Activated CD4-positive, alpha-beta T cell treated with anti-CD3 and anti-CD28 coated beads, Interleukin-2, amount 10 ng/mL, durations not matched to agents 24 days and 14 days (primary cell): ENCODE measurements around the gene UNG. TPM values are rescaled to one million over a fixed set of nuclear protein-coding genes. Genes with fewer than 3 reads are reported as not detected.

Experiments used
- DNase-seq: peaks from one replicate; pipeline ENCODE4 v3.0.0; 2022
- H3K27ac Mint-ChIP-seq: one replicate; pipeline ENCODE4 v1.8.0; 2022; ENCODE audit warnings: mild to moderate bottlenecking, mixed read lengths
- H3K27me3 Mint-ChIP-seq: one replicate; pipeline ENCODE4 v1.8.0; 2022; ENCODE audit warnings: mixed read lengths
- H3K36me3 Mint-ChIP-seq: one replicate; pipeline ENCODE4 v1.8.0; 2022; ENCODE audit warnings: low read depth, mild to moderate bottlenecking, mixed read lengths
- H3K4me1 Mint-ChIP-seq: one replicate; pipeline ENCODE4 v1.8.0; 2021; ENCODE audit warnings: mixed read lengths
- H3K4me3 Mint-ChIP-seq: one replicate; pipeline ENCODE4 v1.8.0; 2022; ENCODE audit warnings: mild to moderate bottlenecking, moderate library complexity, mixed read lengths
- H3K9me3 Mint-ChIP-seq: one replicate; pipeline ENCODE4 v1.8.0; 2021; ENCODE audit warnings: mixed read lengths
- intact Hi-C: fragments of 100-400 bp; cut with micrococcal nuclease; formaldehyde crosslinking; loops from one replicate; pipeline ENCODE4 v1.15.1; 2023
- total RNA-seq: library from RNA; stranded (reverse); gene quantifications from 2 replicates; pipeline ENCODE4 v1.2.3, GENCODE V29; 2022

Gene UNG
- total RNA-seq, 1 donor from 2014 or later, result 105 TPM

DNA sequence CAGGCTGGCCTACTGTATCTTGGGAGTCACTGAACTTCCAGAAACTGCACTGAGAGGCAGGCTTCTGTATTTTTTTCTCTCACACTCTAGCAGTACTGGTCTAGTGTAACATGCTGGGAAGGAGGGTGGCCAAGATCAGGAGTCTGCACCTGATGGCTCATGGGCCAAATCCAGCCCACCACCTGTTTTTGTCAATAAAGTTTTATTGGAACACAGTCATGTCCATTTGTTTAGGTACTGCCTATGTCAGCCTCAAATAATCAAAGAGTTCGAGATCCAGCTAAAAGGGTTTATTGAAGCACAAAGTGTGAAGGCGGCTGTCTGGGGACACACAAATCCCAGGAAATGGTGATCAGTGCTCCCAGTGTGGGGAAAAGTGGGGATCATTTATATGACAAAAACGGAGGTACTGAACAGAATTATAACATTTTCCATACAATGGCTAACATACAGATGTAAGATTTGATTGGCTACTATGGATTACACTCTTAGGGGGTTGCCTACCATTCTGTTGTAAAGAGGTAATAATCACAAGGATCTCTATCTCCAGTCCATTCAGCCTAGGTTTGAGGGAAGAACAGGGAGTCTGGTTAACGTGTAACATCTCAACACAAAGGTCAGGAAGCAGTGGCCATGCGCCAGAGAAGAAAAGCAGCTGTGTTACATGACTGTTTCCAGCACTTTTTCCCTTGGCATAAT is 32.1 kb upstream of the UNG start:
- H3K9me3 Mint-ChIP-seq, result no peaks in the 10 kb centered on the region

DNA sequence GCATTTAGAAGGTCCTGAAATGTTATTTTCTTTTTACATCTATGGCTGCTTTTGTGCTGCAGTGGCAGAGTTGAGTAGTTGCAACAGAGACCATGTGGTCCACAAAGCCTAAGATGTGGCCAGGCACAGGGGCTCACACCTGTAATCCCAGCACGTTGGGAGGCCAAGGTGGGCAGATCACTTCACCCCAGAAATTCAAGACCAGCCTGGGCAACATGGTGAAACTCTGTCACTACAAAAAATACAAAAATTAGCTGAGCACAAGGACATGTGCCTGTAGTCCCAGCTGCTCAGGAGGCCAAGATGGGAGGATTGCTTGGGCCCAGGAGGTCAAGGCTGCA is 31.6 kb upstream of the UNG start:
- intact Hi-C loops, result no loop called here
- H3K36me3 Mint-ChIP-seq, result peaks cover 3% of the 10 kb centered on the region
- H3K27me3 Mint-ChIP-seq, result no peaks in the 10 kb centered on the region
- no peak overlapping the region for H3K4me3 Mint-ChIP-seq
- no peak overlapping the region for H3K27ac Mint-ChIP-seq
- H3K9me3 Mint-ChIP-seq, result no peaks in the 10 kb centered on the region
- DNase-seq, result no peak
- peaks cover 4% of the 10 kb centered on the region for H3K4me1 Mint-ChIP-seq

More for the DNA sequence above, 32.1 kb upstream of the UNG start:
- H3K27ac Mint-ChIP-seq, result no peak overlapping the region
- H3K27me3 Mint-ChIP-seq, result no peaks in the 10 kb centered on the region
- peaks cover 4% of the 10 kb centered on the region for H3K4me1 Mint-ChIP-seq
- no peak overlapping the region for H3K4me3 Mint-ChIP-seq
- DNase-seq, result no peak
- peaks cover 3% of the 10 kb centered on the region for H3K36me3 Mint-ChIP-seq
- intact Hi-C loops, result no loop called here

DNA sequence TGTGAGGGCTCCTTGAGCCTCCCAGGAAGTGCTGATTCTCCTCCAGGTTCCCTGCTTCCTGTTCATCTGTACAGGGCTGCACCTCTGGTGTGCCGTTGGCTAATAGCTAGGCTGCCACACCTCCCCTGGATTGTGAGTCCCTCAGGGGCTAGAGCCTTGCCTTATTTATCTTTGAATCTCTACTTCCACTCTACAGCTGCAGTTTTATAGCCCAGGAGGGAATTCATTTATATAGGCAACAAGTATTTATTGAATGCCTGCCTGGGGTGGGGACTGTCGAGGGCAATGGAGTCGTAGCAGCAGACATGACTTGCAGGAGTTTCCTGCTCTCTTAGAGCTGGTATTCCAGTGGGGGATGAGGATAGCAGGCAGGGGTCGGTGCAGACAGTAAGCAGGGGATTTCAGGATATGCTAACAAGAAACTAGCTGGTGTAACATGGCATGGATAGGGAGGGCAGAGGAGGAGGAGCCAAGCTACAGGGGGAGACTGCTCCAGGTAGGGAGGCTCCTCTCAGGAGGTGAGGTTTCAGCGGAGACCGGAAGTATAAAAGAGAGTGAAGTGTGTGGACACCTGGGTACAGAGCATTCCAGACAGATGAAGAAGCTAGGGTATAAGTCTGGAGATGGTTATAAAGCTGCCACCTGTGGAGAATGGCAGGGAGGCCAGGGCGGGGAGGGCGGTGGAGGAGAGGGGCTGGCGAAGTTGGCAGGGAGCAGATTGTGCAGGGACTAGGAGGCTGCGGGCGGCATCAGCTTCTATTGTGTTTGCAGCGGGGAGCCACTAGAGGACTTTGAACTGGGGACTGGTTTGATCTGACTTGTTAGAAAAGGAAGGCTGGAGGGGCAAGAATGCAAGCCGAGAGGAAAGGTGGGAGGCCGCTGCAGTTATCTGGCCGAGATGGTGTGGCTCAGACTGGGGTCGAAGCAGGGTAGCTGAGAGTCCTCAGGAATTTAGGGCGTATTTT is 27.8 kb upstream of the UNG start:
- Mint-ChIP-seq H3K36me3 (peaks cover 9% of the 10 kb centered on the region), H3K4me3 (no peak overlapping the region), H3K27me3 (no peaks in the 10 kb centered on the region), H3K9me3 (no peaks in the 10 kb centered on the region), H3K27ac (no peak overlapping the region), H3K4me1 (no peaks in the 10 kb centered on the region)
- no peak for DNase-seq
- intact Hi-C loops, result no loop called here

GRCh38 chr12:109074866-109075265 is 22.5 kb upstream of the UNG start:
- peaks cover 34% of the 10 kb centered on the region for H3K36me3 Mint-ChIP-seq
- intact Hi-C loops, result no loop called here
- peaks cover 3% of the 10 kb centered on the region for H3K9me3 Mint-ChIP-seq
- H3K4me3 Mint-ChIP-seq, result no peak overlapping the region
- DNase-seq, result no peak
- no peak overlapping the region for H3K27ac Mint-ChIP-seq
- no peaks in the 10 kb centered on the region for H3K27me3 Mint-ChIP-seq
- no peaks in the 10 kb centered on the region for H3K4me1 Mint-ChIP-seq

GRCh38 chr12:109082751-109083150 is 14.6 kb upstream of the UNG start:
- Mint-ChIP-seq H3K27ac (no peak overlapping the region), H3K36me3 (peaks cover 24% of the 10 kb centered on the region), H3K4me1 (no peaks in the 10 kb centered on the region), H3K9me3 (peaks cover 3% of the 10 kb centered on the region), H3K27me3 (no peaks in the 10 kb centered on the region), H3K4me3 (no peak overlapping the region)
- no peak for DNase-seq
- intact Hi-C loops, result no loop called here

DNA sequence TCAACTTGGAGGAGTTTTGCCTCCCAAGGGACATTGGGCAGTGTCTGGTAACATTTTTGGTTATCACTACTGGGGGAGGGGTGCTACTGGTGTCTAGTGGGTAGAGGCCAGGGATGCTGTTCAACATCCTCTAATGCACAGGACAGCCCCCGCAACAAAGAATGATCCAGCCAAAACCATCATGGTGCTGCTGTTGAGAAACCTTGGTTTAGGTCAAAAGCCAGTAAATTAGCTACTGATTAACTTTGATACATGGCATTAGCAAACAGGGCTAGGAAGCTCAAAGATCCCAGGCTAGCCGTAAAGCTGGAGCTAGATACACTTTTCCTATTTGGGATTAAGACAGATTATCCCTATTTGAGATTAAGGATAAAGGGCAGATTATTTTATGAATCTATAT is 13.0 kb upstream of the UNG start:
- H3K36me3 Mint-ChIP-seq, result peaks cover 27% of the 10 kb centered on the region
- H3K27me3 Mint-ChIP-seq, result no peaks in the 10 kb centered on the region
- H3K4me3 Mint-ChIP-seq, result no peak overlapping the region
- H3K27ac Mint-ChIP-seq, result no peak overlapping the region
- peaks cover 3% of the 10 kb centered on the region for H3K4me1 Mint-ChIP-seq
- no peaks in the 10 kb centered on the region for H3K9me3 Mint-ChIP-seq
- DNase-seq, result no peak
- intact Hi-C loops, result no loop called here

DNA sequence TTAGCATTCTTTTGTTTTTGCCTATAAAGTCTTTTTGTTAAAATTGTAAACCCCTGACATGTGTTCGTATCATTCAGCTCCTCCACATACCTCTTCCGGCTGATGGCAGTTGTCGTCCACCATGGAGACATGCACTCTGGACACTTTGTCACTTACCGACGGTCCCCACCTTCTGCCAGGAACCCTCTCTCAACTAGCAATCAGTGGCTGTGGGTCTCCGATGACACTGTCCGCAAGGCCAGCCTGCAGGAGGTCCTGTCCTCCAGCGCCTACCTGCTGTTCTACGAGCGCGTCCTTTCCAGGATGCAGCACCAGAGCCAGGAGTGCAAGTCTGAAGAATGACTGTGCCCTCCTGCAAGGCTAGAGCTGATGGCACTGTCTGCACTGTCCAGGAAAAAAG is 11.8 kb upstream of the UNG start:
- DNase-seq, result no peak
- Mint-ChIP-seq H3K9me3 (no peaks in the 10 kb centered on the region), H3K27ac (no peak overlapping the region)

GRCh38 chr12:109087250-109087649 is 10.1 kb upstream of the UNG start:
- H3K36me3 Mint-ChIP-seq, result peaks cover 30% of the 10 kb centered on the region
- no peaks in the 10 kb centered on the region for H3K27me3 Mint-ChIP-seq
- peaks cover 20% of the 10 kb centered on the region for H3K4me1 Mint-ChIP-seq
- H3K27ac Mint-ChIP-seq, result no peak overlapping the region
- H3K4me3 Mint-ChIP-seq, result no peak overlapping the region
- DNase-seq, result no peak
- intact Hi-C loops, result no loop called here
- H3K9me3 Mint-ChIP-seq, result no peaks in the 10 kb centered on the region

More for the DNA sequence above, 11.8 kb upstream of the UNG start:
- Mint-ChIP-seq H3K36me3 (peaks cover 29% of the 10 kb centered on the region), H3K4me3 (no peak overlapping the region), H3K27me3 (no peaks in the 10 kb centered on the region), H3K4me1 (peaks cover 7% of the 10 kb centered on the region)
- intact Hi-C loops, result no loop called here

- H3K36me3 Mint-ChIP-seq, result peaks cover 34% of the 10 kb centered on the region
- no peak for DNase-seq
- peaks cover 34% of the 10 kb centered on the region for H3K4me1 Mint-ChIP-seq
- intact Hi-C loops, result no loop called here
- H3K9me3 Mint-ChIP-seq, result no peaks in the 10 kb centered on the region
- H3K27me3 Mint-ChIP-seq, result no peaks in the 10 kb centered on the region
- no peak overlapping the region for H3K27ac Mint-ChIP-seq
- no peak overlapping the region for H3K4me3 Mint-ChIP-seq
Observed at GRCh38 chr12:109088818-109089217, 8.6 kb upstream of the UNG start.

- no peaks in the 10 kb centered on the region for H3K27me3 Mint-ChIP-seq
- H3K9me3 Mint-ChIP-seq, result no peaks in the 10 kb centered on the region
- intact Hi-C loops, result loop anchor here (5.0 to 10.0 kb wide), 2 partner anchors 425 to 572 kb away; partner anchors contain the start of gene FICD
- no peak for DNase-seq
- H3K4me3 Mint-ChIP-seq, result no peak overlapping the region
- H3K36me3 Mint-ChIP-seq, result peaks cover 34% of the 10 kb centered on the region
- peaks cover 37% of the 10 kb centered on the region for H3K4me1 Mint-ChIP-seq
- H3K27ac Mint-ChIP-seq, result no peak overlapping the region
Observed at GRCh38 chr12:109089683-109090082, 7.7 kb upstream of the UNG start.

DNA sequence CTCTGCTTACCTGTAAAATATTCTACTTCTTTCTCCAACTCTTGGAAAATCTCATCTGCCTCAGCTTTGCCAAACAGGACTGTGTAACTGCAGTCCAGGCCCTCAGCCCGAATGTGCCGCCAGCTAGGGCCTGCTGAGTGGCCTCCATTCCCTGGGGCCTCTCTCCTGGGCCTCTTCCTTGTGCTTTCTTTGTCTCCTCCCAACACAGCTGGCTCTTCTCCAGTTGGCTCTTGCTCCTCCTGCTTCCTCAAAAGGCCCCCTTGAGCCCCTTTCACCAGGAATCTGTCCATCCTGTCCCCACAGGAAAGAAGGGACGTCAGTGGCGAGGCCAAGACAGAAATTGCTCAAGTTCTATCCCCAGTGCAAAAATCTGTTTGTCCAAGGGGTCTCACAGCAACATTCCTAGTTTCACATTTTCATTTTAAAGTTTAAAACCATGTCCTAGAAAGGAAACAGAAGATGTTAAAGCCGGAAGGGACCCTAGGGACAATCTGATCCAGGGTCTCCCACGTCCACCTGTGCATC is 4.8 kb upstream of the UNG start:
- H3K27me3 Mint-ChIP-seq, result no peaks in the 10 kb centered on the region

DNA sequence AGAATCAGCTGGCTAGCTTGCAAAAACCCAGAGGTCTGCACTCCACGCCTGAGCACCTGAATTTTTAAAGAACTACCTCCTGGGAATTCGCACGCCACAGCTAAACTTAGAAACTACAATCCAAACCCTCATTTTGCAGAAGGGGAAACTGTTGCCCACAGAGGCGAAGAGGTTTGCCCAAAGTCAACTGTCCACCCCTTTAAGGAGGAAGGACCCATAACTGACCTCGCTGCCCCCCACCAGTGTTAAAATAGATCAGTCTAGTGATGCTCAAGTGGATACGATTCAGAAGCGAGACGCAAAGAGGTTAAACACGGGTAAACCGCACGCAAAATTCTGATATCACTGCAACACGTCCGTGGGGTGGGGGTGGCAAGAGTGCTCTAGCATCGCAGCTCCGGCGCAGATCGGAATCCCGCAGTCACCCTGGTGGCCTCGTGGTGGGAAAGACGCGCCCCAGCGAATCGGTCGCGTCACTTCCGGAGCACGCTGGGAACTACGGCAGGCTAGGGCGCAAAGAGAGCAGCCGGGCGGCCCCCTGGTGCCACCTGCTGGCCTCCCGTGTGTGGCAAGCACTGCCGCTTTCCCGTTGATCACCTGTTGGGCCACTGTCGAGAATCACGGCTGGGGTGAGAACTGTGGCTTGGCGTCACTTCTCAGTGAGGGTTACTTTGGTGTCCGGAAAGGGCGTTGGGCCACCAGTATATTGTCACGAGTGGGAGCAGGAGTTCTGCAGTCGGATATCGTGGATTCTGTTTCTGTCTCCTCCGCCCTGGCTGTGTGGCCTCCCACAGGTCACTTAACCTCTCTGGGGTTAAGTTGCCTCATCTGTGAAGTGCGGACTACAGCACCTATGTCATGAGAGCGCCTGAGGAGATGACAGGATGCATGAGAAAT is 4.1 kb upstream of the UNG start, which contains the start of gene ALKBH2:
Gene ALKBH2 (minus strand): TSS at position 451 of the 897 bp plus-strand sequence. CDS start 686 bp downstream, outside the sequence.
- Mint-ChIP-seq H3K27ac (peak within 1 kb of the TSS; percentile 84), H3K36me3 (peaks cover 25% of the 10 kb centered on the region), H3K4me3 (peak within 1 kb of the TSS; percentile 82), H3K9me3 (no peaks in the 10 kb centered on the region), H3K4me1 (peaks cover 40% of the 10 kb centered on the region), H3K27me3 (no peaks in the 10 kb centered on the region)
- DNase-seq, result peak; percentile 98
- intact Hi-C loops, result loop anchor here (1.0 to 10.0 kb wide), 7 partner anchors 41 to 576 kb away; partner anchors contain the start of genes FICD and USP30

More for the DNA sequence above, 4.8 kb upstream of the UNG start:
- Mint-ChIP-seq H3K4me3 (peak overlapping the region; percentile 82), H3K9me3 (no peaks in the 10 kb centered on the region), H3K4me1 (peaks cover 39% of the 10 kb centered on the region), H3K36me3 (peaks cover 26% of the 10 kb centered on the region), H3K27ac (peak overlapping the region; percentile 84)
- DNase-seq, result peak; percentile 62
- intact Hi-C loops, result loop anchor here (1.0 to 10.0 kb wide), 7 partner anchors 40 to 575 kb away; partner anchors contain the start of genes FICD and USP30

- no peaks in the 10 kb centered on the region for H3K9me3 Mint-ChIP-seq
- H3K4me3 Mint-ChIP-seq, result peak overlapping the region; percentile 94
- peak overlapping the region; percentile 88 for H3K27ac Mint-ChIP-seq
- no peaks in the 10 kb centered on the region for H3K27me3 Mint-ChIP-seq
- no peak for DNase-seq
- H3K36me3 Mint-ChIP-seq, result peaks cover 32% of the 10 kb centered on the region
- peaks cover 40% of the 10 kb centered on the region for H3K4me1 Mint-ChIP-seq
- intact Hi-C loops, result loop anchor here (5.0 to 10.0 kb wide), 3 partner anchors 365 to 465 kb away; partner anchors contain the start of genes CORO1C and SELPLG
Observed at GRCh38 chr12:109097140-109097434, 310 bp upstream of the UNG start.
